ENCODE measurements around the gene SNAP91. TPM values are rescaled to one million over a fixed set of nuclear protein-coding genes. Genes with fewer than 3 reads are reported as not detected.

The SNAP91 gene
- total and polyA plus RNA-seq, 2 of the 8 experiments (the other 6 are each of a cell fraction or from before 2014, with no cell fraction given), result 1.3 to 1.5 TPM

- H3K79me2 ChIP-seq (ENCODE audit: control insufficient read depth in 1 of 2, insufficient read depth in 2 of 2, low read length in 2 of 2), result no peaks in the 10 kb centered on the region
- H3K56ac ChIP-seq (replicated peaks; ENCODE audit: insufficient read length, low read depth, low read length), result no peak overlapping the region
- TF ChIP-seq NRF1 (IDR thresholded peaks at IDR 0.05; ENCODE audit: low read depth, low read length) (no peak), BACH1 (IDR thresholded peaks at IDR 0.05; ENCODE audit: low read length) (no peak), ASH2L (IDR thresholded peaks at IDR 0.05; ENCODE audit: low read length) (no peak), FOSL1 (IDR thresholded peaks at IDR 0.05; ENCODE audit: insufficient read depth, low read depth, low read length) (no peak), ATF3 (IDR thresholded peaks at IDR 0.05; ENCODE audit: insufficient read depth, low read depth, low read length) (no peak), ATF2 (IDR thresholded peaks at IDR 0.05; ENCODE audit: low read length) (no peak), RAD21 (IDR thresholded peaks at IDR 0.05 in 1 of 2, conservative IDR thresholded peaks at IDR 0.05 in 1 of 2; ENCODE audit: low read depth in 2 of 2, low read length in 2 of 2) (no peak), KDM5A (IDR thresholded peaks at IDR 0.05; ENCODE audit: low read length) (no peak), EZH2 (IDR thresholded peaks at IDR 0.05; ENCODE audit: low read depth, low read length, severe bottlenecking) (no peak), NANOG (IDR thresholded peaks at IDR 0.05; ENCODE audit: insufficient read depth, low read depth, low read length, poor library complexity, severe bottlenecking) (no peak), SP1 (IDR thresholded peaks at IDR 0.05; ENCODE audit: low read depth, low read length) (no peak), SIRT6 (IDR thresholded peaks at IDR 0.05; ENCODE audit: low read length) (no peak), POU5F1 (IDR thresholded peaks at IDR 0.05; ENCODE audit: low read depth, low read length) (no peak)
- no peak overlapping the region for H3K27ac ChIP-seq (ENCODE audit: low read depth, low read length)
- POLR2A ChIA-PET (ENCODE audit: partially characterized antibody), result no interaction called here
- no peak overlapping the region for H2BK20ac ChIP-seq (ENCODE audit: low read length)
- H3K23ac ChIP-seq (ENCODE audit: insufficient read length), result no peak overlapping the region
- no peaks in the 10 kb centered on the region for H3K9me3 ChIP-seq (ENCODE audit: insufficient read depth in 2 of 2, low read depth in 1 of 2, low read length in 1 of 2)
- no peak overlapping the region for H2BK15ac ChIP-seq (ENCODE audit: low read length)
- H3K4ac ChIP-seq (replicated peaks; ENCODE audit: insufficient read length, low read depth, low read length), result no peak overlapping the region
- no peak overlapping the region for H3K9ac ChIP-seq (replicated peaks in 1 of 4; ENCODE audit: extremely low read depth in 1 of 4, low read depth in 3 of 4, low read length in 3 of 4)
- H2AFZ ChIP-seq (ENCODE audit: low read length), result no peak overlapping the region
- 95 to 100% methylated on average over 2 to 3 of the region's 3 CpGs for WGBS, 2 experiments (ENCODE audit: extremely low coverage in 1 of 2, insufficient coverage in 1 of 2, insufficient read length in 1 of 2, insufficient replicate concordance in 2 of 2, low coverage in 1 of 2, low lambda C conversion rate in 2 of 2, missing lambda C conversion rate in 1 of 2)
- no peak overlapping the region for H4K8ac ChIP-seq (ENCODE audit: extremely low read depth, insufficient read depth, low read length)
- H4K20me1 ChIP-seq (replicated peaks in 1 of 2; ENCODE audit: control insufficient read depth in 1 of 2, insufficient read depth in 2 of 2, low read length in 2 of 2), result no peaks in the 10 kb centered on the region
- no peak overlapping the region for H4K91ac ChIP-seq (replicated peaks; ENCODE audit: insufficient read length, low read length)
- H3K27me3 ChIP-seq (replicated peaks in 1 of 4; ENCODE audit: control insufficient read depth in 3 of 4, extremely low read depth in 1 of 4, insufficient read depth in 3 of 4, low read length in 3 of 4), result no peaks in the 10 kb centered on the region
- H2BK120ac ChIP-seq (replicated peaks; ENCODE audit: low read depth, low read length), result no peak overlapping the region
- no peak overlapping the region for H2AK5ac ChIP-seq (ENCODE audit: low read depth, low read length)
- no peaks in the 10 kb centered on the region for H3K4me1 ChIP-seq (replicated peaks in 1 of 4; ENCODE audit: control insufficient read depth in 3 of 4, insufficient read depth in 4 of 4, low read length in 3 of 4)
- H3K36me3 ChIP-seq (ENCODE audit: control insufficient read depth in 2 of 4, insufficient read depth in 4 of 4, low read length in 3 of 4), result no peaks in the 10 kb centered on the region
- H3K18ac ChIP-seq (ENCODE audit: extremely low read depth, low read length), result no peak overlapping the region
- DNase-seq (ENCODE audit: low read depth in 1 of 2, low spot score in 2 of 2) (no peak), FAIRE-seq (no peak)
- no peak overlapping the region for H3K14ac ChIP-seq (ENCODE audit: insufficient read length)
- CTCF ChIA-PET (ENCODE audit: partially characterized antibody), result no interaction called here
- no peaks in the 10 kb centered on the region for H3K79me1 ChIP-seq (ENCODE audit: low read depth, low read length)
- no peak overlapping the region for H3K4me2 ChIP-seq (ENCODE audit: insufficient read depth in 1 of 2, low read depth in 2 of 2, low read length in 2 of 2)
- no peak overlapping the region for H4K5ac ChIP-seq (ENCODE audit: insufficient read length, low read depth, low read length)
- H2BK5ac ChIP-seq (ENCODE audit: low read depth, low read length), result no peak overlapping the region
- no peaks in the 10 kb centered on the region for H3K23me2 ChIP-seq (ENCODE audit: low read depth, low read length)
- H2BK12ac ChIP-seq (ENCODE audit: low read depth, low read length), result no peak overlapping the region
- no peak overlapping the region for H3K4me3 ChIP-seq (ENCODE audit: extremely low read depth in 1 of 4, insufficient read depth in 2 of 4, low read depth in 3 of 4, low read length in 4 of 4)
These were observed 23.4 kb downstream of the SNAP91 start for GRCh38 chr6:83685481-83685880.
